Stomach (tissue), 4 donors: ENCODE measurements around the gene SNX13.

Source experiments
- EP300 ChIP-seq: sonication (generic); formaldehyde crosslinking; IDR thresholded peaks from one replicate; pipeline ENCODE4 v1.6.1; 2017; ENCODE audit warnings: antibody characterized with exemption
- POLR2A ChIP-seq, 4 donors: fragments of 450-650 bp; IDR thresholded peaks; one replicate each; pipeline ENCODE4 v1.6.1; 2016; ENCODE audit warnings: antibody characterized with exemption in 4 of 4, control low read depth in 2 of 4, mild to moderate bottlenecking in 1 of 4, moderate library complexity in 1 of 4
- TF ChIP-seq, protein P1 (sequence below), 7 experiments: fragments of 450-650 bp in 4 of 7; fragments of 200-600 bp in 3 of 7; sonication (generic) in 3 of 7; IDR thresholded peaks; one replicate each; pipeline ENCODE4 v1.5.1; 2016 to 2019; ENCODE audit warnings: antibody characterized with exemption in 7 of 7, control low read depth in 2 of 7, mild to moderate bottlenecking in 1 of 7

DNA sequence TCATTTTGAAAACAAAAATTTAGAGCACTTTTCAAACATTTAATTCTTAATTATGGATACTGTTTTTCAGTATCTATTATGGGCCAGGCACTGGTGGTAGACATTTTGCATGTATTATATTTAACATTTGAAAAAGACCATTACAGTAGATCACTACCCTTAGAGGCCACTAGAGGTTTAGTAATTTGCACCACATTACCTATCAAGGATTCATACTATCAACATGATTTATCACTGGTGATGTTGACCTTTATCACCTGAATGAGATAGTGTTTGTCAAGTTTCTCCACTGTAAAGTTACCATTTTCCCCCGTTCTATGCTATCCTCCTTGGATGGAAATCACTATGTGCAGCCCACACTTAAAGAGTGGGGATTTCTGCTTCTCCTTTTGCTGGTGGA is 4.4 kb upstream of the SNX13 start:
- TF ChIP-seq, protein P1, sequence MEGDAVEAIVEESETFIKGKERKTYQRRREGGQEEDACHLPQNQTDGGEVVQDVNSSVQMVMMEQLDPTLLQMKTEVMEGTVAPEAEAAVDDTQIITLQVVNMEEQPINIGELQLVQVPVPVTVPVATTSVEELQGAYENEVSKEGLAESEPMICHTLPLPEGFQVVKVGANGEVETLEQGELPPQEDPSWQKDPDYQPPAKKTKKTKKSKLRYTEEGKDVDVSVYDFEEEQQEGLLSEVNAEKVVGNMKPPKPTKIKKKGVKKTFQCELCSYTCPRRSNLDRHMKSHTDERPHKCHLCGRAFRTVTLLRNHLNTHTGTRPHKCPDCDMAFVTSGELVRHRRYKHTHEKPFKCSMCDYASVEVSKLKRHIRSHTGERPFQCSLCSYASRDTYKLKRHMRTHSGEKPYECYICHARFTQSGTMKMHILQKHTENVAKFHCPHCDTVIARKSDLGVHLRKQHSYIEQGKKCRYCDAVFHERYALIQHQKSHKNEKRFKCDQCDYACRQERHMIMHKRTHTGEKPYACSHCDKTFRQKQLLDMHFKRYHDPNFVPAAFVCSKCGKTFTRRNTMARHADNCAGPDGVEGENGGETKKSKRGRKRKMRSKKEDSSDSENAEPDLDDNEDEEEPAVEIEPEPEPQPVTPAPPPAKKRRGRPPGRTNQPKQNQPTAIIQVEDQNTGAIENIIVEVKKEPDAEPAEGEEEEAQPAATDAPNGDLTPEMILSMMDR (IDR thresholded peaks at IDR 0.05), result no peak
- TF ChIP-seq POLR2A (IDR thresholded peaks at IDR 0.05), result no peak
- no peak for TF ChIP-seq EP300
